Inflammatory macrophage (primary cell): ENCODE results near the gene SPPL2A.
"Not testable (repeated sequence)": the region's sequence is repeated elsewhere in the genome, so short reads cannot be mapped to it uniquely, and the experiment has no call there.

Experiments used
- DNase-seq, 2 donors: peaks; one replicate each; pipeline ENCODE4 v3.0.0-alpha.2; 2020 to 2022
- total RNA-seq, 18 experiments: gene quantifications; one replicate each; lab custom pipeline; 2026; ENCODE audit warnings: mixed read lengths in 6 of 18, inconsistent platforms in 2 of 18; lab: John Stamatoyannopoulos, UW

SPPL2A gene
- total RNA-seq, result 209 to 337 (median 250) reads per million in 18 experiments

- DNase-seq, result peak; percentile 74 to 87
These were observed at the start of gene SPPL2A for GRCh38 chr15:50765195-50765967. Gene SPPL2A, minus strand, starts transcription at chr15:50765706. Its CDS starts 173 bp downstream, at chr15:50765533.

GRCh38 chr15:50814634-50815033 lies 49.1 kb upstream of the SPPL2A start:
- no peak for DNase-seq

- DNase-seq, result no peak
These were observed 48.4 kb upstream of the SPPL2A start for GRCh38 chr15:50813865-50814264.

DNA sequence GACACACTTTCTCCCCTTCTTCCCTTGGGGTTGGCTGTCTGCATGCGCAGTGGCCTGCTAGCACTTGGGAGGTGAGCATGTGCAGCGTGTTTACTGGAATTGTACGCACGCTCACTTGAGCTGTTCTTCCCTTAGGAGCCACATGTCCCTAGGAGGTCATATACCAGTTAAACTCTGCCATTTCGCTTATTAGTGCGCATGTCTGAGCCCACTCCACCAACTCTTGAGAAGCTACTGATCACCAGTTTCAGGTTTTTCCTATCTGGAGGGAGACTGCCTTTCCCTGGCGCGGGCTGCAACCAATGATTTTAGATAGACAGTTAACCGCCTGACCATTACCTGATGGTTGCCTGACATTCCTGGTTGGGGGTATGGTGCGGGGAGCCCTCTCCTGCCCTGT lies 47.6 kb upstream of the SPPL2A start:
- no peak for DNase-seq

DNA sequence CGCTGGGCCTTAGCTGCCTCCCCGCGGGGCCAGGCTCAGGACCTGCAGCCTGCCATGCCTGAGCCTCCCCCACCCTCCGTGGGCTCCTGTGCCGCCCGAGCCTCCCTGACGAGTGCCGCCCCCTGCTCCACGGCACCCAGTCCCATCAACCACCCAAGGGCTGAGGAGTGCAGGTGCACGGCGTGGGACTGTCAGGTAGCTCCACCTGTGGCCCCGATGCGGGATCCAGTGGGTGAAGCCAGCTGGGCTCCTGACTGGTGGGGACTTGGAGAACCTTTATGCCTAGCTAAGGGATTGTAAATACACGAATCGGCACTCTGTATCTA lies 46.6 kb upstream of the SPPL2A start:
- DNase-seq, result not testable (repeated sequence)

DNA sequence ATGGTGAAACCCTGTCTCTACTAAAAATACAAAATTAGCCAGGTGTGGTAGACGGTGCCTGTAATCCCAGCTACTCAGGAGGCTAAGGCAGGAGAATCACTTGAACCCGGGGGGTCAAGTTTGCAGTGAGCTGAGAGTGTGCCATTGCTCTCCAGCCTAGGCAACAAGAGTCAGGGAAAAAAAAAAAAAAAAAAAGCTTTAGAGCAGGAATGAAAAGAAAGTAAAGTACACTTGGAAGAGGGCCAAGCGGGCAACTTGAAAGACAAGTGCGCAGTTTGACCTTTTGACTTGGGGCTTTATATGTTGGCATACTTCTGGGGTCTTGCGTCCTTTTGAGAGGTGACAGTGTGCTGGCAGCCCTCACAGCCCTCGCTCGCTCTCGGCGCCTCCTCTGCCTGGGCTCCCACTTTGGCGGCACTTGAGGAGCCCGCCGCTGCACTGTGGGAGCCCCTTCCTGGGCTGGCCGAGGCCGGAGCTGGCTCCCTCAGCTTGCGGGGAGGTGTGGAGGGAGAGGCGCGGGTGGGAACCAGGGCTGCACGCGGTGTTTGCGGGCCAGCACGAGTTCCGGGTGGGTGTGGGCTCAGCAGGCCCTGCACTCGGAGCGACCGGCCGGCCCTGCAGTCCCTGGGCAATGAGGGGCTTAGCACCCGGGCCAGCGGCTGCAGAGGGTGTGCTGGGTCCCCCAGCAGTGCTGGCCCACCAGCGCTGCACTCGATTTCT lies 46.1 kb upstream of the SPPL2A start:
- DNase-seq, result not testable (repeated sequence)

DNA sequence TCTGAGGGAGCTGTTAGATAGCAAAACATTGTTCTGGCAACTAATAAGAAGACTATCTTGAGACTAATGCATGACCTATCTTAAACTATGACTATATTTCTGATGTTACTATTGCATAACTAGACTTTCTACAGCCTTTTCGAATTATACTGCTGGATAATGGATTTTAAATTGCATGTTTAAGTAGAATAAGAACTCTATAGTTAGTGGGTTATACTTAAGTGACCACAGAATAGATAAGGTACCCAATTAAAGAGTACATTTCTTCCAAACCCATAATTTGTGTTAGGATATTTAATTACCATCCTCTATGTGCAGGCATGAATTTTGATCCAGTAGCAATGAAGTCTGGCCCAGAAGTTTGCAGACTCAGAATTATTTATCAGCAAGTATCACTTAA lies 44.6 kb upstream of the SPPL2A start:
- DNase-seq, result no peak

GRCh38 chr15:50808728-50809127 lies 43.2 kb upstream of the SPPL2A start:
- DNase-seq, result no peak

GRCh38 chr15:50803479-50804180 lies 38.1 kb upstream of the SPPL2A start:
- DNase-seq, result peak; percentile 18 to 20

DNA sequence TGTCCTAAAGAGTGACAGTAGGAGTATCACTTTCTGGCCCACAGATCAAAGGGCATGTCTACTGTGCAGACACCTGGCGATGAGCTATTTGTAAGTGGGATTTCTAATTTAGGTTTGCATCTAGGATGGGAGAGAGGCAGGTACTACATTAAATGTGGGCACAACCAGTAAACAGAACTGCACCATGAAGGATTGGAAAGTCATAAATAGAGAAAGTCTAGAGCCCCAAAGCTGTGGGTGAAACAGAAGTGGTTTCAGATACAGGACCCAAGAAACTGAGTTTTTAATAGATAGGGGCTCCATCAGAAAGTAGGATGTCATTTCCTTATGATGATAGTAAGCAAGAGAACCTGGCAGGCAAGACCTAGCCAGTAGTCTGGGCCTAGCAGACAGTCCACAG lies 35.2 kb upstream of the SPPL2A start:
- DNase-seq, result no peak

GRCh38 chr15:50798684-50799083 lies 33.2 kb upstream of the SPPL2A start:
- peak; percentile 24 to 58 for DNase-seq

- no peak for DNase-seq
These were observed 32.4 kb upstream of the SPPL2A start for GRCh38 chr15:50797926-50798325.

GRCh38 chr15:50791486-50791885 lies 26.0 kb upstream of the SPPL2A start:
- no peak for DNase-seq

DNA sequence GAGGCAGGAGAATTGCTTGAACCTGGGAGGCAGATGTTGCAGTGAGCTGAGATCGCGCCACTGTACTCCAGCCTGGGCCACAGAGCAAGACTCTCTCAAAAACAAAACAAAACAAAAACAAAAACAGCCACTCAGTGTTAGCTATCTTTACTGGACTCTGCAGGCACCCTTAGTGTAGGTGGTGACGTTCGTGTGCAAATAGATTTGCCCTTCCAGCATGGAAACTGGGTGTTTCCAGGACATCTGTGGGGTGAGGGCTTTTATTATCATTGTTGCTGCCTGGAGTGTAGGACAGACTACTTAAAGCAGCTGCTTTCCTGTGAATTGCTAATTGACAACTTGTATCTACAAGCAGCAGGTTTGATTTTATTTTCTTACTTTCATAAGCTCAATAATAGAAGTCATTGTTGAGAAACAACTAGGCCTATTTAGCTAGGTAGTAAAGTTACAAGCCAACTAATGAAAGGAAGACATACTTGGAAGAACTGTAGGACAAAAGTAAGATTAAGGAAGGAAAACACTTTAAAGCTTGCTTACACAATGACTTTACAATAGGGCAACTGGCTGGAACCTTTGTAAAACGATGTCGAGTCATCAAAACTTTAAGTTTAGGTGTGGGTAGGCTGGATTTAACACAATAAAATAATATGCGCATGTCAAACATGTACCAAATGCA lies 25.4 kb upstream of the SPPL2A start:
- no peak for DNase-seq

GRCh38 chr15:50786871-50787270 lies 21.4 kb upstream of the SPPL2A start:
- DNase-seq, result no peak

DNA sequence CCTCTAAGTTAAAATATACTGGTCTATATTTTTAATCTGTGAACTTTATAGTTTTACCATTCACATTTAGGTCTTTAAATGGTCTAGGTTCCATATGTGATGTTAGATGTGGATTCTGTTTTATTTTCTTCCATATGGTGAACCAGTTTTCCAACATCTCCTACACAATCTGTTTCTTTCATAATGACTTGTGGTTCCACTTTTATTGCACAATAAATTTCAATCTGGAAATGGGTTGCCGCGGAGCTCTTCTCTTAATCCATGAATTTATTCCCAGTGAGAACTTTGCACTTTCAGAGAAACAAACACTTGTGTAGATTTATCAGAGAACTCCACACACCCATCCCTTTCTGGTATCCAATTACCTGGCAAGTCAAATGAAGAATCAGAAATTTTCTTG lies 20.9 kb upstream of the SPPL2A start:
- DNase-seq, result no peak

DNA sequence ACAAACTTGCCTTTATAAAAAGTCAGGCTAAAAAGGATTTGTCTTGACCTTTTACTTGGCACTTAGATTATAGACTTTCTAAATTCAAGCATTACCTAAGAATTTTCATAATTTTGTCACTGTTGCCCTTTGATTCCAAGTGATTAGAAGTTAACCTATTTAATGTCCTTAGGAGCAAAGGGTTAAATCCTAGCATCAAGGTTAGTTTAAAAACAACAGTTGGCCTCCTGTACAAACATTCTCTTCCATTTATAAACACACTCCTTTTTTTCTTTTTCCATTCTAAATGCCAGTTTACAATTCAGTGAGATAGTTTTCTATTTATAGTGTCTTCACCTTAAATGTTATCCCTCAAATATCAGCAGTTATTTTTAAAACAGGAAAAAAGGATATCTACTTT lies 18.4 kb upstream of the SPPL2A start:
- no peak for DNase-seq

- DNase-seq, result no peak
These were observed 17.9 kb upstream of the SPPL2A start for GRCh38 chr15:50783411-50783810.

GRCh38 chr15:50778086-50778485 lies 12.6 kb upstream of the SPPL2A start:
- no peak for DNase-seq

- no peak for DNase-seq
These were observed 11.5 kb upstream of the SPPL2A start for GRCh38 chr15:50777042-50777441.

DNA sequence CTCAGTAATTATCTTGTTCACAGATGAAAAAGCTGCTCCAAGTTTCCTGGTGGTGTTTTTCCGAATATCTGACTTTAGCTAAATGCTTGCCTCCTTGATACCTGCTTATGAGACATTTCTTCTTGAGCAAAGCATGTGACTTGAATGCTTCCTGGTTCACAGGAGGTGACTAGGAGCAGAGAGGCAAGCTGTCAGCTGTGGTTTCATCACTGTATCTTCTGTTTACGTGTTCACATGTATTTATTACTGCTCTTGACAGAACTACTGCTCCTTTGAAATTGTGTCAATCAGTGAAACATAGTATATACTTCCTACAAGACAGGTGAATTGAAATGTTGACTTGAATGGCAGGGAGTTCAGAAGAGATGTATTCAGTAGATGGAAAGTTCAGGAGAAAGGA lies 8.9 kb upstream of the SPPL2A start:
- peak; percentile 33 to 48 for DNase-seq

- no peak for DNase-seq
These were observed 7.9 kb upstream of the SPPL2A start for GRCh38 chr15:50773389-50773788.

GRCh38 chr15:50767332-50767861 lies 1.9 kb upstream of the SPPL2A start:
- DNase-seq, result no peak
